Adrenal gland (tissue), 12 donors: Measurements from ENCODE around the gene PRR16. TPM values are rescaled to one million over a fixed set of nuclear protein-coding genes. Genes with fewer than 3 reads are reported as not detected.

Experiments
- DNase-seq, 7 donors: peaks; one replicate each; pipeline ENCODE4 v3.0.0-alpha.2; 2019 to 2020
- H3K27ac ChIP-seq, 5 donors: fragments of 200-600 bp; sonication (generic) in 4 of 5; 1 replicate in 3 of 5; 2 replicates in 2 of 5; pipeline versions ENCODE4 v1.5.1 to v1.8.0; 2016 to 2020; ENCODE audit warnings: mild to moderate bottlenecking in 1 of 5
- H3K27me3 ChIP-seq: fragments of 200-600 bp; 2 replicates; pipeline ENCODE4 v1.8.0; 2021
- H3K36me3 ChIP-seq, 2 donors: fragments of 200-600 bp; replicated peaks in 1 of 2; 1 replicate in 1 of 2; 2 replicates in 1 of 2; pipeline versions ENCODE4 v1.5.1 to v1.8.0; 2018 to 2022
- H3K4me1 ChIP-seq, 2 donors: fragments of 200-600 bp; replicated peaks in 1 of 2; 1 replicate in 1 of 2; 2 replicates in 1 of 2; pipeline versions ENCODE4 v1.5.1 to v1.8.0; 2018 to 2021
- H3K4me3 ChIP-seq, 4 donors: fragments of 200-600 bp; sonication (generic) in 3 of 4; one replicate each; pipeline ENCODE4 v1.5.1; 2016 to 2018
- H3K9me3 ChIP-seq, 3 donors: fragments of 200-600 bp; sonication (generic) in 1 of 3; replicated peaks in 1 of 3; 1 replicate in 2 of 3; 2 replicates in 1 of 3; pipeline versions ENCODE4 v1.5.1 to v1.8.0; 2016 to 2021
- POLR2A ChIP-seq, 2 donors: fragments of 450-650 bp; IDR thresholded peaks; one replicate each; pipeline ENCODE4 v1.6.1; 2017; ENCODE audit warnings: antibody characterized with exemption in 2 of 2, mild to moderate bottlenecking in 2 of 2, moderate library complexity in 1 of 2
- WGBS, 4 donors: extraction: QIAGEN DNeasy Blood & Tissue Kit in 2 of 4; methylation state at CpG; one replicate each; pipeline versions ENCODE4 v1.1.5 to v1.1.7; 2013 to 2017; 5-methylcytosine and 5-hydroxymethylcytosine counted together
- intact Hi-C, 2 donors: fragments of 100-400 bp; cut with DNase I; formaldehyde crosslinking; loops; one replicate each; pipeline versions ENCODE4 v1.14.1 to v1.15.0; 2022 to 2023
- polyA plus RNA-seq, 3 donors: library from polyadenylated mRNA; stranded (reverse); fragments of 200-250 nt in 2 of 3; fragments of 350-450 nt in 1 of 3; fragmentation: Illumina TruSeq in 1 of 3; extraction: RNeasy Lipid Tissue Mini Kit (QIAGEN cat#74804) in 1 of 3; gene quantifications; one replicate each; pipeline ENCODE4 v1.2.3, GENCODE V29; 2013 to 2014
- total RNA-seq, 9 donors: library from RNA; depleted of rRNA in 4 of 9; stranded (reverse); fragments of >200 nt in 4 of 9; fragments of 120-200 nt in 1 of 9; fragmentation: NEBNext Ultra II Directional in 1 of 9; extraction: Animal tissue kit (Norgen Biotek cat#: 25700) in 1 of 9; gene quantifications; one replicate each; pipeline versions ENCODE4 v1.1.0 to v1.2.4, GENCODE V29; 2013 to 2023
- TF ChIP-seq, protein P1 (sequence below), 6 experiments: fragments of 450-650 bp in 4 of 6; fragments of 200-600 bp in 2 of 6; sonication (generic) in 1 of 6; IDR thresholded peaks; 1 replicate in 5 of 6; 2 replicates in 1 of 6; pipeline versions ENCODE4 v1.5.1 to v1.8.0; 2016 to 2021; ENCODE audit warnings: antibody characterized with exemption in 6 of 6, mild to moderate bottlenecking in 2 of 6, moderate library complexity in 1 of 6
- donor health status: healthy with polysubstance abuse.
- donor health status: Bipolar disorder and iron deficiency.
- donor health status: DM: yes; HTN: yes; CAD: no.
- donor health status: DM: no; HTN: no; CAD: no.
- donor health status: DM: no; HTN: no; CAD: no.
- donor health status: DM: yes; HTN: yes; CAD: no.

The PRR16 gene
- total and polyA plus RNA-seq, 12 donors = 0.17 to 22.6 (median 3.0) TPM

DNA sequence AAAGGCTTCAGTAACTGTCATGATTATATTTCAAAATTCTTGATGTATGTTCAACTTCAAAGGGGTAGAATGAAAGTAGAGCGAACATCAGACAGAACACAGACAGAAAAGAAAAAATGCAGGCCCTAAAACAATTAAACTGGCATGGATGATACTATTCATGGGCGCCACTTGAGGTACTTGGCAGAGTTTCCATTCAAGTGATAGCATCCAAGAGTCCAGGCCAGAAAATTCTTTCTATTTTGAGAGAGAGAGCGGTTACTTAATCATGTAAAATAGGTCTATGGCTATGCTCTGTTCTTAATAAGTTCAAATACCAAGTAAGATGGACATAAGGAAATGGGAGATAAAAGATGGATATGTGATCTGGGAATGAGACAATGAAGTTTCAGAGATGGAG lies 21.4 kb upstream of the PRR16 start:
- no peak for TF ChIP-seq POLR2A (IDR thresholded peaks at IDR 0.05)
- TF ChIP-seq, protein P1, sequence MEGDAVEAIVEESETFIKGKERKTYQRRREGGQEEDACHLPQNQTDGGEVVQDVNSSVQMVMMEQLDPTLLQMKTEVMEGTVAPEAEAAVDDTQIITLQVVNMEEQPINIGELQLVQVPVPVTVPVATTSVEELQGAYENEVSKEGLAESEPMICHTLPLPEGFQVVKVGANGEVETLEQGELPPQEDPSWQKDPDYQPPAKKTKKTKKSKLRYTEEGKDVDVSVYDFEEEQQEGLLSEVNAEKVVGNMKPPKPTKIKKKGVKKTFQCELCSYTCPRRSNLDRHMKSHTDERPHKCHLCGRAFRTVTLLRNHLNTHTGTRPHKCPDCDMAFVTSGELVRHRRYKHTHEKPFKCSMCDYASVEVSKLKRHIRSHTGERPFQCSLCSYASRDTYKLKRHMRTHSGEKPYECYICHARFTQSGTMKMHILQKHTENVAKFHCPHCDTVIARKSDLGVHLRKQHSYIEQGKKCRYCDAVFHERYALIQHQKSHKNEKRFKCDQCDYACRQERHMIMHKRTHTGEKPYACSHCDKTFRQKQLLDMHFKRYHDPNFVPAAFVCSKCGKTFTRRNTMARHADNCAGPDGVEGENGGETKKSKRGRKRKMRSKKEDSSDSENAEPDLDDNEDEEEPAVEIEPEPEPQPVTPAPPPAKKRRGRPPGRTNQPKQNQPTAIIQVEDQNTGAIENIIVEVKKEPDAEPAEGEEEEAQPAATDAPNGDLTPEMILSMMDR (IDR thresholded peaks at IDR 0.05) = no peak
- intact Hi-C loops = no loop called here
- Histone ChIP-seq H3K27ac (no peak overlapping the region), H3K9me3 (no peaks in the 10 kb centered on the region), H3K4me1 (no peaks in the 10 kb centered on the region), H3K4me3 (no peak overlapping the region), H3K27me3 (no peaks in the 10 kb centered on the region), H3K36me3 (no peaks in the 10 kb centered on the region)
- 78 to 87% (median 83%) methylated on average over 3 of the region's 3 CpGs for WGBS, 4 donors
- DNase-seq = no peak

DNA sequence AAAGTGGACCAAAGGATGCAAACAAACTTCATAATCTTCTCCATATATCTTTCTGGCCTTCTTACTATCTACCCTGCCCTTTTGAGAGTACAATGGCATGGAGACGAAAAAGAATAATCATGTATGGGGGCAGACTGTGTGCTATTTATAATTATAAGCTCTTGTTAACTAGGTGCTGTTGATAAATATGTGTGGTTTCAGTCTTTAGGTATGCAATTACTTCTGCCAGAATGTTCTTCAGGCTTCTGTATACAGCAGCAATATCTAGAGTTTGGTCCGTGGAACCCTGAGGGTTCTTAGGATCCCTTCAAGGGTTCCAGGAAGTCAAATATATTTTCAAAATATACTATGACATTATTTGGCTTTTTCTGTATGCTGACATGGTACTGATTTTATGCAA lies 20.5 kb upstream of the PRR16 start:
- no peak overlapping the region for H3K4me3 ChIP-seq
- TF ChIP-seq, protein P1 (IDR thresholded peaks at IDR 0.05) = no peak
- no peak for TF ChIP-seq POLR2A (IDR thresholded peaks at IDR 0.05)
- no peaks in the 10 kb centered on the region for H3K4me1 ChIP-seq
- H3K27ac ChIP-seq = no peak overlapping the region
- H3K27me3 ChIP-seq = no peaks in the 10 kb centered on the region
- no peak for DNase-seq
- no peaks in the 10 kb centered on the region for H3K9me3 ChIP-seq
- intact Hi-C loops = no loop called here
- no peaks in the 10 kb centered on the region for H3K36me3 ChIP-seq
- WGBS, 4 donors = 78 to 87% (median 83%) methylated on average over 2 of the region's 2 CpGs

DNA sequence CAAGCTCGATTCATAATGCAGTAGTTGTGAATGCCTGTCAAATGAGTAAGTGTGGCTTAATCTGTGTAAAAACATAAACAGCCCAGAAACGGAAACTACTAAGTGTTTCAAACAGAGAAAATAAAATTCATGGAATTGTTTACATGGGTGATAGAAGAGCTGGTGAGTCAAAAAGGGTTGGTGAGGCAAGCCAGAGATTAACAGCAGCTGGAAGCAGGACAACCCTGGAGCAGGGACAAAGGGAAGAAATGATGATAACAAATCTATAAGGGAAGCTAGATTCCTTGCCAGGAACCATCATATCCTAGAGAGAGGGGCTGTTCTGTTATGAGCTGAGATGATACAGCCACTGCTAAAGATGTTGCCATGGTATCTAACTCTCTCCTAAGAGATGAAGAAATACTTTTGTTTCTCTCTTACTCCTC lies 18.0 kb upstream of the PRR16 start:
- intact Hi-C loops = no loop called here
- Histone ChIP-seq H3K36me3 (no peaks in the 10 kb centered on the region), H3K27ac (no peak overlapping the region), H3K9me3 (no peaks in the 10 kb centered on the region), H3K4me3 (no peak overlapping the region), H3K4me1 (no peaks in the 10 kb centered on the region), H3K27me3 (no peaks in the 10 kb centered on the region)
- 31 to 44% (median 39%) methylated on average over 2 of the region's 2 CpGs for WGBS, 4 donors
- TF ChIP-seq, protein P1 (IDR thresholded peaks at IDR 0.05) = no peak
- TF ChIP-seq POLR2A (IDR thresholded peaks at IDR 0.05) = no peak
- no peak for DNase-seq

- no peaks in the 10 kb centered on the region for H3K36me3 ChIP-seq
- H3K27ac ChIP-seq = no peak overlapping the region
- H3K27me3 ChIP-seq = no peaks in the 10 kb centered on the region
- H3K4me1 ChIP-seq = no peaks in the 10 kb centered on the region
- no peaks in the 10 kb centered on the region for H3K9me3 ChIP-seq
- intact Hi-C loops = no loop called here
- H3K4me3 ChIP-seq = no peak overlapping the region
- TF ChIP-seq POLR2A (IDR thresholded peaks at IDR 0.05) = no peak
- TF ChIP-seq, protein P1 (IDR thresholded peaks at IDR 0.05) = no peak
- no peak for DNase-seq
- 45 to 59% (median 55%) methylated on average over 2 of the region's 2 CpGs for WGBS, 4 donors
Observed at GRCh38 chr5:120446901-120447300, 17.2 kb upstream of the PRR16 start.
